ENCODE results near the gene THBS3.
"Not testable (repeated sequence)": the region's sequence is repeated elsewhere in the genome, so short reads cannot be mapped to it uniquely, and the experiment has no call there.

Gene THBS3

DNA sequence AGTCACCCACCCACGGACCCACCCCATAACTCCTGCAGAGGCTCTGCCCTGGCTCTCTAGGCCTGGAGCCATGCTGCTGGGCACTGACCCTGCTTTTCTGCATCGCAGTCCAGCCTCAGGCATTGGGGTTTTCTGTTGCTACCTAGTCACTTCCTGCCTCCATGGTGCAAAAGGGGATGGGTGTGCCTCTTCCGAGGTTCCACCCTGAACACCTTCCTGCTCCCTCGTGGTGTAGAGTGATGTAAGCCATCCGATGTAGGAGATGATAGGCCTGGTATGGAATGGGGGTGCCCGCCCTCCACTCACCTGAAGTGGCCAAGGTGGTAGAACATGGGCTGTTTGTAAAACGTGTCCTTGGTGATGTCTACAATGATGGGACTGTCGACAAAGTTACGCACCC lies 27.7 kb upstream of the THBS3 start:
- ATAC-seq, DNase-seq: not testable (repeated sequence)

DNA sequence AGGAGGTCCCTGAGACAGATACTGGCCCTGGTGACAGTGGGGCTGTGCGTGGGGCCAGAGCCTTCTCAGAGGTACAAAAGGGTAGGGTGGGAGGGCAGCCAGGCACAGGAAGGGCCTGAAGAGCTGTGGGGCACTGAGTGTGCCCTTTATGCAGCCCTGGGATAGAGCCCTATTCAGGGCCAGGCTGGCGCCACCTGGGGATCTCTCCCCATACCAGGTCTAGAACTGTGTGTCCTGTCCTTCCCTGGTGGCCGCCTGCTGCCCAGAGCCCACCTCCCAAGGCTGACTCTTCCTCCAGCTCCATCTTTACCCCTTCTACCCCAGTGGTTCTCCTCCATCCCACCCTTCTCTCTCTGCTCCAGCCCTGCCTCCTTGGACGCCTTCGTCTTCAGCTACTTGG lies 25.8 kb upstream of the THBS3 start:
- ATAC-seq, DNase-seq: not testable (repeated sequence)

DNA sequence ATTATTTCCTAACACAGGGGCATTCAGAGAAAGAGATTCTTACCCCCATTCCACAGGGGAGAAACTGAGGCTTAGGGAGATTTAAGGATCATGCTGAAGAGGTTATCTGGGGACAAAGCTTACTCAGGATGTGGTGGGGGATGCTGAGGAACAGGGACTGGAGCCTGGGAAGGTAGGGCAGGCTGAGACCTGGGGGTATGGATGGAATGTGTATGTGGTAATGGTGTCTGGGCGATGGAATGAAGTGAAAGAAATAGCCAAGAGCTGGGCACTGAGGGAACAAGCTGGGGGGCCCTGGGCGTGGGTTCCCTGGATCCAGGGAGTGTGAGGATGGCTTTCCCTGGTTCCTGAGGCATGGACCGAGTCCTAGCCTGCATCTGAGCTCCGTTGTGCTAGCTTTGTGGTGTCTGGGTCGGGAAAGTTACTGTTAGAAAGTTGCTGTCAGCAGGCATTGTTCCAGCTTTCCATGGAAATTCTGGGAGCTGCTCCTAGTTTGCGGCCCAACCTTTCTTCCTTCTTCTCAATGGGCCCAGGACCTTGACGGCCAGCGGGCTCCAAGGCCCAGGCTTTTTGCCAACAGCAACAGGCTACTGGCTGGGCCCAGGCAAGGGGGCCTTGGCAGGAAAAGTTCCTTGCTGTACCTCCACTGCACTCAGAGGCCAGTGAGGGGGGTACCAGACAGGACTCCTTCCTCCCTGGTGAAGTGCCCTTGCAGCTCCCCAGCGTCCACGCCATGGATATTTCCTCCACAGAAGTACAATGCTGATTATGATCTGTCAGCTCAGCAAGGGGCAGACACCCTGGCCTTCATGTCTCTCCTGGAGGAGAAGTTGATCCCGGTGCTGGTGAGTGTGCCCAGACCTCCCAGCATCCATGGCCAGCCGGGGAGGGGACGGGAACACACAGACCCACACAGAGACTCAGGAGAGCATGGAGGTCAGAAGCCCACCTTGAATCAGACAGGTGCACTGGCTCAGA lies 24.6 kb upstream of the THBS3 start:
- not testable (repeated sequence) for ATAC-seq, DNase-seq

DNA sequence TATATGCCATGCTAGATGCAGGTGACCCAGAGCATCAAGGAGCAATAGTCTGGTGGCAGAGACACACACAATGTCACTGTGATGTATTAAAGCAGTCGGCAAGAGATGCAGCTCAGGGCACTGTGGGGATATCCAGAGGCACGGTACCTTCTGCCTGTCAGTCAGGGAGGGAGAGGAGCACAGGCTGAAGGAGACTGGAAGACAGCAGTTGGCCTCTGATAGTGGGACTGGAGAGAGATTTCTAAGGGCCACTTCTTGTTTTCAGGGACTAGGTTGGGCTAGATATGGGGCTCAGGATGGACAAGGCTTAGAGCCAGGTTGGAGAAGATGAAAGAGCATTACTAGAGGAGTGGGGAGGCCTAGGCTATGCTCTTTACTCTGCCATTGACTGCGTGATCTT lies 23.6 kb upstream of the THBS3 start:
- DNase-seq, ATAC-seq: not testable (repeated sequence)

DNA sequence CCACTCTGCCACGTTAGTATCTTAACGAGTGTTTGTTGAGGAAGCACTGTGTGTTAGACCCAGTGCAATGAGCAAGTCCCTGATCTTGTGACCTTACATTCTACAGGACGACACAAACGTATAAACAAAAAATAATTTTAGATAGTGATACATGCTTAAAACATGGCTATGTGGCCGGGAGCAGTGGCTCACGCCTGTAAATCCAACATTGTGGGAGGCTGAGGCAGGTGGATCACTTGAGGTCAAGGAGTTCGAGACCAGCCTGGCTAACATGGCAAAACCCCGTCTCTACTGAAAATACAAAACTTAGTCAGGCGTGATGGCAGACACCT lies 20.4 kb upstream of the THBS3 start:
- DNase-seq (no peak), ATAC-seq (no peak)

DNA sequence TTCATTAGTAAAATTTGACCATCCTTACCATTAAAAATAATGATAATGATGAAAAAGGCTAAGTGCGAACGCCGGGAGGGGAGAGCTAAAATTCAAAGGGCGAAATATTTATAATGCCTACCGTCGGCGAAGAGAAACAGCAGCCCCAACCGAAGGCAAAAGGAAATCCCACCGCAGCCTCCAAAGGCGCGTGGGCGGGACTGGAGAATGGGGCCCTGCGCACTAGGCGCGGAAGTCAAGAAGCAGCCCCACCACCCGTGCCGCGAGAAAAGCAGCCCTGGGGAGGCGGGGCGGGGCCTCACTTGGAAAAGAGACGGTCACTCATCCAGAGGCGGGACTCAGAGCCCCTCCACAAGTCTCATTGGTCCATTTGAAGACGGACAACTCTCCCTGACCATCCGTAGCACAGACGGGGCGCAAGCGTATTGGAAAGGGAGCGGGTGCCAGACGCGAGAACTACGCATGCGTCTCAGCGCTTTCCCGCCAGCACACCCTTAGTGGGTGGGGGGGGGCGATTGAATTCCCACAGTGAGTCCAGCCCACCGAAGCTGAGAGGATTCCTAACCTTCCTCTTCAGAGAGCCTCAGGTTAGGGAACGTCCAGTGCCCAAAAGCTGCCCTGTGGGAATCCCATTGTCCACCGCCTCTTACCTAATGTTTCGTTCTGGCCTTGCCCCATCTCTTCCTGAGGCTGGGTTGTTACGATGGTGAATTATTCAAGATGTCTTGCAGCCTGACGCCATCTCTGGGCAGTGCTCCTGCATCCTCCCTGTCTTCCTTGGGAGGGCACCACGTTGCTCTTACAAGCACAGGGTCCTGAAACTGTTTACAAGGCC lies 19.8 kb upstream of the THBS3 start:
- ATAC-seq (peak; percentile 96), DNase-seq (peak; percentile 100)

DNA sequence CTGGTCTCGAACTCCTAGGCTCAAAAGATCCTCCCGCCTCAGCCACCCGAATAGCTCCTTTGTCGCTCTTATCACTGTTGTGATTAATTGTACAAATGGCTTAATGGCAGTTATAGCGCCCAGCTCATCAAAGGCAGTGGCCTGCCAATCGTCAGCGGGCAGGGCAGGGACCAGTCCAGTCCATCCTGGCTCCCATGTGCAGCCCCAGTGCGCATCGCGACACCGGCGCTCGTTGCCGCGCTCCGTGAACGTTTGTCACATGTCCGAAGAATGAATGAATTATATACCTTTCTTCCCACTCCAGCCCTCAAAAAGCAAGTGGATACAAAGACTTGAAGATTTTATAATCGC lies 19.2 kb upstream of the THBS3 start:
- ATAC-seq = peak; percentile 41
- DNase-seq = peak; percentile 62

DNA sequence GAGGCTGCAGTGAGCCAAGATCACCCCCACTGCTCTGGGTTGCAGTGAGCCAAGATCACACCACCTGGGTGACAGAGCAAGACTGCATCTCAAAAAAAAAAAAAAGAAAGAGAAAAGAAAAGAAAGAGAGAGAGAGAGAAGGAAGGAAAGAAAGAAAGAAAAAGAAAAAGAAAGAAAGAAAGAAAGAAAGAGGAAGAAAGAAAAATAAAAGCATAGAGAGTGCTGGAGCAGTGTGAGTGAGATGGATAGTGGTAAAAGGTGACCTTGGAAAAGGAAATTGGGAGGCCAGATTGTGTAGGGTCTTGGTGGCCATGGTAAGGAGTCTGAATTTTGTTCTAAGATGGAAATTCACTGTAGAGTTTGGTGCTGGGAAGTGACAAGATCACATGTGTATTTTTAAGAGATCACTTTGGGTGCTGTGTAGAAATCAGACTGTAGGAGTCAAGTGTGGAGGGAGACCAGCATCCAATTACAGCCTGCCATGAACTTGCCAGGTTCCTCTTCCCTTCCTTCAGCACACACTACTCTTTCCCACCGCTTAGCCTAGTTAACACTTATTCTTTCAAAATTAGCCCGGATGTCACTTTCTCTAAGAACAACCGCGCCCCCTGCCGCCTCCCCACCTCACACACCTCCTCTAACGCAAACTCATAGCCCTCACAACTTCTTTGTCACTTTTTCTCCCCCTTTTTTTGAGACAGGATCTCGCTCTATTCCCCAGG lies 18.7 kb upstream of the THBS3 start:
- ATAC-seq = peak; percentile 53
- DNase-seq = peak; percentile 83

DNA sequence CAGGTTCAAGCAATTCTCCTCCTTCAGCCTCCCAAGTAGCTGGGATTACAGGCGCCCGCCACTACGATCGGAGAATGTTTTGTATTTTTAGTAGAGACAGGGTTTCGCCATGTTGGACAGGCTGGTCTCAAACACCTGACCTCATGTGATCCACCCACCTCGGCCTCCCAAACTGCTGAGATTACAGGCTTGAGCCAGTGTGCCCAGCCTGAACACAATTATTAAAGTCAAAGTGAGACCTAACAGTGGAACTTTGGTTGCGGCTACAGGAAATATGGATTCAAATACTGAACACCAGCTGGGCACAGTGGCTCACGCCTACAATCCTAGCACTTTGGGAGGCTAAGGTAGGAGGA lies 17.7 kb upstream of the THBS3 start:
- DNase-seq, ATAC-seq: not testable (repeated sequence)

DNA sequence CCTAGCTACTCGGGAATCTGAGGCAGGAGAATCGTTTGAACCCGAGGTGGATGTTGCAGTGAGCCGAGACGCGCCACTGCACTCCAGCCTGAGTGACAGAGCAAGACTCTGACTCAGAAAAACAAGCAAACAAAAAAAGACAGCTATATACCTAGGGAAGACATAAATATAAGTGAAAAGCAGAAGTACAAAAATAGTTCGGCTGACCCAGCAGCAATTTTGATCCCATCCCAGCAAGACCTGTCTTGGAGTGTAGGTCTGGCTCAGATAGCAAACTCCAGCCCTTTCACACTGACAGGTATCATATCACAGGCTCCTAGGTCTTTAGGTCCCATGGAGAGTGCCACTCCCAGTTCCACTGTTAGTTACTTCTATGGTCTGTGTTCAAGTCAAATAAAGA lies 15.3 kb upstream of the THBS3 start:
- no peak for DNase-seq
- ATAC-seq = no peak

DNA sequence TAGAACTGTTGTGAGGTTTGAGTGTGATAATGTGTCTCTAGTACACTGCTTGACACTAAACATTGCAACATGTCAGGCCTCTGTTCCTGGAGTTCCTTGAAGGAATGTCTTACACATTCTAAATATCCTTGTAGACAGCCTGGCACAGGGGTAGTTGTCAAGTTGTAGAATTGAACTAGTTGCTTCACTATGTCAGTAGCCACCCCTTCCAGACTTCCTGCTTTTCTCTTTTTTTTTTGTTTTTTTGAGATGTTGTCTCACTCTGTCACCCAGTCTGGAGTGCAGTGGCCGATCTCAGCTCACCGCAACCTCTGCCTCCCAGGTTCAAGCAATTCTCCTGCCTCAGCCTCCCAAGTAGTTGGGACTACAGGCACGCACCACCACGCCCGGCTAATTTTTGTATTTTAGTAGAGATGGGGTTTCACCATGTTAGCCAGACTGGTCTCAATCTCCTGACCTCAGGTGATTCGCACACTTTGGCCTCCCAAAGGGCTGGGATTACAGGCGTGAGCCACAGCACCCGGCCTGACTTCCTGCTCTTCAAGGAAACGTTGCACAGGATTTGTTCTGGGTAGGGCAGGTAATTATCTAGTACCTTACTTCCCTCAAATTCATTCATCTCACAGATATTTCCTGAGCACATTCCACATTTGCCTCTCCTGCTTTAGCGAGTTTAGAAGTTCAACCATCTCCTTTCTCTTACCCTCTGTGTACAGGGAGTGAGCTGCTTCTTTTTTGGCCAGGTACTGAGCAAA lies 12.7 kb upstream of the THBS3 start:
- not testable (repeated sequence) for ATAC-seq

DNA sequence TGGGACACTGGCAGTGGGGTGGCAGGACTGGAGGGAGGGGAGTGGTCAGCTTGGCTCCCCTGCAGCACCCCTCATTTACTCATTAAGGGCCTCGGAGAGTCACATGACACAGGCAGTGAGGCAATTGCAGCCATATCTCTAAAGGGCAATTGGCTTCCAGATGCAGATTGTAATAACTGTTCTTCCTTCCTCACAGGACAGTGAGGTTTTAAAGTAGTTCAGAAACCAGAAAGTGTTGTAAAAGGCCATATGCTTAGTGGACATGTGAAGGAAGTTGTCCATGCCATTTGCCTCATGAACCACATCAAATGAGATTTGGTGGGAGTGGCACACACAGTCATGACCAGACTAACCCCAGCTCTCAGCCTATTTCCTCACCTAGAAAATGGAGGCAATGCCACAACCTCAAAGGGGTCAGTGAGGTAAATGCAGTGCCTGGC lies 11.9 kb upstream of the THBS3 start:
- peak; percentile 32 for ATAC-seq
- no peak for DNase-seq

More for the DNA sequence above, 12.7 kb upstream of the THBS3 start:
- DNase-seq = not testable (repeated sequence)

DNA sequence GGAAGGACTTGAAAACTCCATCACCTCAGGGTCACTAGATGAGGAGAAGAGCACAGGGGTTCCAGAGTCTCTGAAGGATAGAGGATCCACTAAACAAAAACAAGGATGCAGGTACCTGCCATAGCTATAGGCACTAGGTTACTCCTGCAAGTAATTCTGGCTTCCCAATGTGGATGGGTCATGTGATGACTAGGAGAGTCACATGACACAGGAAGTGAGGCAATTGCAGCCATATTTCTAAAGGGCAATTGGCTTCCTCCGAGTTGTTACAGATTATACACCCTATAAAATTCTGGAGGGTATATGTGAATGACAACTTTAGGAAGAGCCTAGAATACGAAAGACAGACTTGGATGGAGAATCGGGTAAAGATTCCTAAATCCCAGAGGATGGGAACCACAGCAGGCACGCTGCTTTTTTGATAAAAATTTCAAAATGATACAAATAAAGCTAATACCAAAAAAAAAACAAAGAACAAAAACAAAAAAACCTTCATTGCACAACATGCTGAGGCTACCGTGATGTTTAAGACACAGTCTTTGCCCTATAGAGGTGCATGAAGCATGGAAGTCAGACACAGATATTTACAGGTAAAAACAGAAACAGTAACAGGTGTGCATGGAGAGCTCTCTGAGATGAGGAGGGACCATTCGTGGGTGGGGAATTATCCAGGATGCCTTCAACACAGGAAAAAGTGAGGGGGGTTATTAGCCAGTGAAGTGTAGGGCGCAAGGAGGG lies 11.3 kb upstream of the THBS3 start:
- DNase-seq = no peak
- no peak for ATAC-seq

DNA sequence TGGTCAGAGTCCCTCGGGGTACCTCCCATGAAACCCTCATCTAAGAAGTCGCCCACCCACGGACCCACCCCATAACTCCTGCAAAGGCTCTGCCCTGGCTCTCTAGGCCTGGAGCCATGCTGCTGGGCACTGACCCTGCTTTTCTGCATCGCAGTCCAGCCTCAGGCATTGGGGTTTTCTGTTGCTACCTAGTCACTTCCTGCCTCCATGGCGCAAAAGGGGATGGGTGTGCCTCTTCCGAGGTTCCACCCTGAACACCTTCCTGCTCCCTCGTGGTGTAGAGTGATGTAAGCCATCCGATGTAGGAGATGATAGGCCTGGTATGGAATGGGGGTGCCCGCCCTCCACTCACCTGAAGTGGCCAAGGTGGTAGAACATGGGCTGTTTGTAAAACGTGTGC lies 7.0 kb upstream of the THBS3 start:
- ATAC-seq, DNase-seq: not testable (repeated sequence)

DNA sequence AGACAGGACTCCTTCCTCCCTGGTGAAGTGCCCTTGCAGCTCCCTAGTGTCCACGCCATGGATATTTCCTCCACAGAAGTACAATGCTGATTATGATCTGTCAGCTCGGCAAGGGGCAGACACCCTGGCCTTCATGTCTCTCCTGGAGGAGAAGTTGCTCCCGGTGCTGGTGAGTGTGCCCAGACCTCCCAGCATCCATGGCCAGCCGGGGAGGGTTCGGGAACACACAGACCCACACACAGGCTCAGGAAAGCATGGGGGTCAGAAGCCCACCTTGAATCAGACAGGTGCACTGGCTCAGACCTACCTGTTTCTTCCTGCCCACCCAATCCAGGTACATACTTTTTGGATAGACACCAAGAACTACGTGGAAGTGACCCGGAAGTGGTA lies 4.3 kb upstream of the THBS3 start:
- not testable (repeated sequence) for DNase-seq, ATAC-seq

DNA sequence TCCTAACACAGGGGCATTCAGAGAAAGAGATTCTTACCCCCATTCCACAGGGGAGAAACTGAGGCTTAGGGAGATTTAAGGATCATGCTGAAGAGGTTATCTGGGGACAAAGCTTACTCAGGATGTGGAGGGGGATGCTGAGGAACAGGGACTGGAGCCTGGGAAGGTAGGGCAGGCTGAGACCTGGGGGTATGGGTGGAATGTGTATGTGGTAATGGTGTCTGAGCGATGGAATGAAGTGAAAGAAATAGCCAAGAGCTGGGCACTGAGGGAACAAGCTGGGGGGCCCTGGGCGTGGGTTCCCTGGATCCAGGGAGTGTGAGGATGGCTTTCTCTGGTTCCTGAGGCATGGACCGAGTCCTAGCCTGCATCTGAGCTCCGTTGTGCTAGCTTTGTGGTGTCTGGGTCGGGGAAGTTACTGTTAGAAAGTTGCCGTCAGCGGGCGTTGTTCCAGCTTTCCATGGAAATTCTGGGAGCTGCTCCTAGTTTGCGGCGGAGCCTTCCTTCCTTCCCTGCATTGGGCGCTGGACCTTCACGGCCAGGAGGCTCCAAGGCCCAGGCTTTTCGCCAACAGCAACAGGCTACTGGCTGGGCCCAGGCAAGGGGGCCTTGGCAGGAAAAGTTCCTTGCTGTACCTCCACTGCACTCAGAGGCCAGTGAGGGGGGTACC lies 3.8 kb upstream of the THBS3 start:
- not testable (repeated sequence) for DNase-seq, ATAC-seq

DNA sequence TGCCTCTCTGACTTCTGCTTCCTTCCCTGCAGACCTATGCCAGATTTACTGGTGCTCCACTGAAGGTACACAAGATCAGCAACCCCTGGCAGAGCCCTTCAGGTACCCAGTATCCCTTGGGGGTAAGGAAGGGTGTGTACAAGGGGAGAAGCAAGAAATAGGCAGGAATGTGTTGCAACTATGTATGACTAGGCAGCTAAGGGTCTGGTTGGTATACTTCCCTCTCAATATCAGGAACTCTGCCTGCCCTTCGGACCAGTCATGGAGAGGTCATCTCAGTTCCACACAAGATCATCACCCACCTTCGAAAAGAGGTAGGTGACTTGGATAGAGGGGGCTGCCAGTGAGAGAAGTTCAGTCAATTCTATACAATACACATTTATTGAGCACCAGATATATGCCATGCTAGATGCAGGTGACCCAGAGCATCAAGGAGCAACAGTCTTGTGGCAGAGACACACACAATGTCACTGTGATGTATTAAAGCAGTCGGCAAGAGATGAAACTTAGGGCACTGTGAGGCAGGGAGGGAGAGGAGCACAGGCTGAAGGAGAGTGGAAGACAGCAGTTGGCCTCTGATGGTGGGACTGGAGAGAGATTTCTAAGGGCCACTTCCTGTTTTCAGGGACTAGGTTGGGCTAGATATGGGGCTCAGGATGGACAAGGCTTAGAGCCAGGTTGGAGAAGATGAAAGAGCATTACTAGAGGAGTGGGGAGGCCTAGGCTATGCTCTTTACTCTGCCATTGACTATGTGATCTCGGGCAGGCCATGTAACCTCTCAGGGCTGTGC lies 2.8 kb upstream of the THBS3 start:
- ATAC-seq = no peak
- no peak for DNase-seq

DNA sequence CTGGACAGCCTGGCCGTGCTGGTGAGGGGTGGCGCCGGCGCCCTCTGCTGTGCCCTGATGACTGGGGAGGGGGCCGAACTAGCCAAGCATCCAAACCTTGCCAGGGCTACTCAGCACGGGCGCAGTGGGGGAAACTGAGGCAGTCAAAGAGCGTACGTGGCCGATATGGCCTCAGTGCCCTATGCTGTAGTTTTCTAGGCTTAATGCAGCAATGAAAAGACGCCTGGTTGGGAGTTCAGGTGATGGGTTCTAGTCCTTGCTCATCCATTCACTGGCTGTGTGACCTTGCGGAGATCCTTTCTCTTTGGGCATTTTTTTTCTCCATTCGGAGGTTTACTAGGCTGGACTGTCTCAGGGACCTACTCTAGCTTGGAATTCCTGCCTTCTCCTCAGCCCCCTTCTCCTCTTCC lies 1.6 kb upstream of the THBS3 start:
- DNase-seq (no peak), ATAC-seq (no peak)

DNA sequence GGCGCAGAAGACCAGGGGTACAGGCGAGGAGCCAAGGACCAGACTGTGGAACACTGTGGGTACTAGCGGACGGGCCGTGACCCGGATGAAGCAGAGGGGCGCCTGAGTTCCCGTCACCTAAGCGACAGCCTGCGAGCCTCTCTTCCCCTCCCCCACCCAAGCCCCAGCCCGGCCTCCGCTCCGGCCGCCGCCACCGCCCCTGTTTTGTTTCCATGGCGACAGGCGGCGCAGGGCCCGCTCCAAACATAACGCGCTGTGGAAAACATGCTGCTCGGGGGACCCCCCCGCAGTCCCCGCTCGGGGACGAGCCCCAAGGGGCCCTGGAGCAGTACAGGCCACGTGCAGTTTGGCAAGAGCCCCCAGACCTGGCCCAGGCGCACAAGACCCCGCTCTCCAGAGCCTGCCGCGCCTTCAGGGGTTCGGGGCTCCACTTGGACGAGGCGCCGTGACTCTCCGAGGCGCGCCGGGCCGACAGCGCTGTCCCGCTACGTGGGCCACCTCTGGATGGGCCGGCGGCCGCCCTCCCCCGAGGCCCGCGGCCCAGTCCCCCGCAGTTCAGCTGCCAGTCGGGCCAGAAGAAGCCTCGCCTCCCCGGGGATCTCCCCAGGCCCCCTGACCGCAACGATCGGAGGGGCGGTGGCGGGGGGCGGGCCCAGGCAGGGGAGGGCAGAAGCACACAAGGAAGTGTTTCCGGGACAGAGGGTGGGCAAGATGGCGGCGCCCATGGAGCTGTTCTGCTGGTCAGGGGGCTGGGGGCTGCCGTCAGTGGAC lies 1.0 kb upstream of the THBS3 start, which contains the start of gene MTX1:
Gene MTX1 (plus strand): TSS at position 155 of the 771 bp plus-strand sequence. CDS start 110 bp downstream, at position 265.
- DNase-seq = peak; percentile 94
- ATAC-seq = peak; percentile 85
